ENCODE results near the gene GPATCH8.

- TF ChIP-seq CTCF (IDR thresholded peaks at IDR 0.05) (no peak), POLR2A (IDR thresholded peaks at IDR 0.05) (no peak)
Measured at GRCh38 chr17:44351961-44352827, 151.0 kb downstream of the GPATCH8 start.
